GM18907 (cell line): Measurements from ENCODE around the gene LURAP1L.

Experiments
- ATAC-seq: cut with Tn5 transposase; IDR thresholded peaks from one replicate; pipeline ENCODE4 v1.9.1; 2021; ENCODE audit warnings: mild to moderate bottlenecking, moderate library complexity; ENCODE audit not compliant: unreplicated experiment

Gene LURAP1L

GRCh38 chr9:12776513-12777055 lies 1.8 kb downstream of the LURAP1L start:
- no peak for ATAC-seq

DNA sequence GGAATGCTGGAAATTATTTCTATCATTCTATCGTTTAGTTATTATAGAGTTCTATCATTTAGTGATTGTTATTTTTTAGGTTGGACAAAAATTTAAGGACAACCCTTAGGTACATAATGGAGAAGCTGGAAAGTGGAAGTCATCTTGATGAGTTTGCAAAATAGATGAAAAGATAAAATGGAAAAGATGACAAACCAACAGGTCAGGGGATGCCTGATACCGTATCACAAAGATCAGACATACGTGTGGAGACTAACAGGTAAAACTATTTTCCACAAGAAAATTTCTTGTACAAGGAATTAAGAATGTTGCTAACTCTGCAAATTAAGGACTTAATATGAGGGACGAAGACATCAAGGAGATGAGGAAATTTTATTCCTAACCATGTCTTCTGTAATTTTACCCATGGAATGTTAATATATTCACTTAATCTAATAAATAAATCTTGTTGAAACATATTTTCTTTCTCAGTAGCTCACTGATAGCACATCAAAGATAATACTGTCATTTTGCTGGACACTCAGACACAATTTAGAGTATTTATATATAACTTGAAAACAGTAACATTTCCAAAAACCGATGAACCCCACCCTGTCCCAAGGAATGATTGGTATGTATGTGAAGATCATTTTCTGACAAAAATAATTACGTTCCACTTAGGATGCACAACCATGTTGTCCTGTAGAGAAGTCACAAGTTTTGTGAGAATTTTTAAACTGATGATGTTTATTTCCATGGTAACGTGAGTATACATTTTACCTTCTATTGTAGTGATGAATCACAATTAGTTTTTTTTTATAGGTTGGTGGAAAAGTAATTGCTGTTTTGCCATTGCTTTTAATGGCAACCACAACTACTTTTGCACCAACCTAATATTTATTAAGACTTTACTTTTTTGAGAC lies 2.6 kb downstream of the LURAP1L start:
- no peak for ATAC-seq

- no peak for ATAC-seq
Observed at GRCh38 chr9:12778389-12778788, 3.6 kb downstream of the LURAP1L start.

DNA sequence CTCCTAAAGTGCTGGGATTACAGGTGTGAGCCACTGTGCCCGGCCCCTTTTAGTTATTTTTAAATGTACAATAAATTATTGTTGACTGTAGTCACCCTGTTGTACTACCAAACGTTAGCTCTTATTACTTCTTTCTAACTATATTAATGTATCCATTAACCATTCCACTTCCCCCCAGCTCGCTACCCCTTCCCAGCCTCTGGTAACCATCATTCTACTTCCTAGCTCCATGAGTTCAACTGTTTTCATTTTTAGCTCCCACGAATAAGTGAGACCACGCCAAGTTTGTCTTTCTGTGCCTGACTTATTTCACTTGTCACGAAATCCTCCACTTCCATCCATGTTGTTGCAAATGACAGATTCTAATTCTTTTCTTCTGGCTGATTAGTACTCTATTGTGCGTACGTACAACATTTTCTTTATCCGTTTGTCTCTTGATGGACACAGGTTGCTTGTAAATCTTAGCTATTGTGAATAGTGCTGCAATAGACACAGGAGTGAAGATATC lies 6.5 kb downstream of the LURAP1L start:
- no peak for ATAC-seq

GRCh38 chr9:12783767-12784460 lies 9.1 kb downstream of the LURAP1L start:
- no peak for ATAC-seq

- ATAC-seq, result peak; percentile 93
Observed at GRCh38 chr9:12784461-12785259, 9.8 kb downstream of the LURAP1L start.

DNA sequence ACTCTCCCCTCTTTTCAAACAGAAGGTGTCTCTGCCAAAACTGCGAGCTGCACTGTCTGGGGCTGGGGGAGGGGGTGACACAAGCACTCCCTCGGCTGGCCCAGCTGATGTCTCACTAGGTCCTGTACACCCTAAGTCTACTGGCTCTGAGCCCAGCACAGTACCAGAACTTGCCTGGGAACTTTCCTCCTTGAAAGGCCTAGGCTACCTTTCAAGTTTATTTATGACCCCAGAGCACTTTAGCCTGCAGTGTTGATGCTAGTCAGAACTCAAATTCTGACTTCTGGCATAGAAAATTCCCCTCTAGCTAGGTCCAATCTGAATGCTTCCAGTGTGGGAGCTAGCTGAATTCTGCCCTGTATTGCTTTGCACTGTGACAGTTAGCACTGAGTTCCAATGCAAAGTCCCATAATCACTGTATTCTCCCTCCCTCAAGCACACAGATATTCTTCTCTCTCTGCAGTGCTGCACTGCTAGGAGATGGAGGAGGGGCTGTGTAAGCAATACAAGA lies 10.5 kb downstream of the LURAP1L start:
- ATAC-seq, result no peak

GRCh38 chr9:12785941-12786340 lies 11.1 kb downstream of the LURAP1L start:
- ATAC-seq, result no peak

DNA sequence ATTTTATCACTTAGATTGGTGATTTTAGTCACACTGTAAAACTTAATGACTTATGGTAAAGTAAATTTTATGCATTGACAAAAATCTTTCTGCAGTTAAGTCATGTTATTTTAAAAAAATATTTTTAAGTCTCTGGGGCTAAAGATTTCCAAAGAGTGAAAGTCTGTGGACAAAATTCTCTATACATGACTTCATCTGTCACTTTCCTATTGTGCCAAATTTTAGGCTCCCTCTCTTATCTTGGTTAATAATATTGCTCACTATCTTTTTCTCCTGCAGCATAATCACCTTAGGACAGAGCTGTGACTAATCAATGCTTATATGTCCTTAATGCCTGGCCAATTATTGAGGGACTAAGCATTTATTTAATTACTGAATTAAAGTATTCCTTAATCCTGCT lies 15.2 kb downstream of the LURAP1L start:
- no peak for ATAC-seq

DNA sequence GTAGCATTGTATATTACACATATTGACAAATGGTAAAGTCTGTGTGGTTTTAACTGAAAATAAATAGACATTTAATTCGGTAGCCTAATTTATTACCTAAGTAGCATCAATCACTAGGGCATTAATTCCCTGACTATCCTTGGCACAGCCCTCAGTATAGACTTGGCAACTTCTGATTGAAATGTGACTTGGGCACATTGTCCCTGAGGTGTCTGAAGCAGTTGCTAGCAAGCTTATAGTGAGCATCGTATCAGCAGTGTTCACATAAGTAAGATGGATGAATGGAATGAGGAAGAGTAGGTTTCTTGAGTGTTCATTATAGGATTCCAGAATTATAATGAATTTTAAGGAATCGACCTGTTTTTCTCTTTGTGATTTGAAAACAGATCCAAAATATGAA lies 16.1 kb downstream of the LURAP1L start:
- no peak for ATAC-seq

- no peak for ATAC-seq
Observed at GRCh38 chr9:12794101-12794799, 19.4 kb downstream of the LURAP1L start.

DNA sequence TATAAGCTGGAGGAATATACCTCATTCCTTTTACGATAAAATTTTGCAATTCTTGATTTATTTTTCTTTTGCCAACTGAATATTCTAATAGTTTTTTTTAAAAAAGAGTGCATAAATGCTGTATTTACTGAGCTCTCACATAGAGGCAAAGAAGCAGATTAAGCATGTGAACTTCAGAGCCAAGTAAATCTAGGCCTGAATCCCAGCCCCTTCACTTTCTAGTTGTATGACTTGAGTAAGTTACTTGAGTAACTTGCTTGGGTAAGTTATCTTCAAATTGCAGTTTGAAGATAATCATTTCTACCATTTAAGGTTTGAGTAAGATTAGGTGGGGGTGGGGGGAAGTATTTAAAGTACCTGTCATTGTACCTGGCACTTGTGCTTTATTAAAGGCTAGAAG lies 21.8 kb downstream of the LURAP1L start:
- no peak for ATAC-seq

- no peak for ATAC-seq
Observed at GRCh38 chr9:12797037-12797436, 22.2 kb downstream of the LURAP1L start.

GRCh38 chr9:12798066-12798770 lies 23.4 kb downstream of the LURAP1L start:
- no peak for ATAC-seq

- no peak for ATAC-seq
Observed at GRCh38 chr9:12801187-12801586, 26.4 kb downstream of the LURAP1L start.

DNA sequence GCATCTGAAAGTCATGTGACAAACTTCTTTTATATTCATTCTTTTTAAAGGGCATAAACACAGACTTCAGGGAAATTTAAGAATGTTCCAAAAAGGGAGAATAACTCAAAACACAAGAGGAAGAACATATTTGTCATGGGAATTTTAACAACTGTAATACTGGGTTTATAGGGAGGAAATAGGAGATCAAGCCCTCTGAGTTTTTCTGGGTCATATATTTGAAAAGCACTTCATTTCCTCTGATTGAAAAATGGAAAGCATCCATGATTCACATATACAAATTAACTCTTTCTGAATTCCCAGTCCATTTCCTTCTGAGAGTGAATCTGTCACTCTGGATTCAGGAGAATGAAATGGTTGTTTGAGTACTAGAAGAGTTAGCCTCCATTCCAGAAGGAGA lies 26.8 kb downstream of the LURAP1L start:
- no peak for ATAC-seq

DNA sequence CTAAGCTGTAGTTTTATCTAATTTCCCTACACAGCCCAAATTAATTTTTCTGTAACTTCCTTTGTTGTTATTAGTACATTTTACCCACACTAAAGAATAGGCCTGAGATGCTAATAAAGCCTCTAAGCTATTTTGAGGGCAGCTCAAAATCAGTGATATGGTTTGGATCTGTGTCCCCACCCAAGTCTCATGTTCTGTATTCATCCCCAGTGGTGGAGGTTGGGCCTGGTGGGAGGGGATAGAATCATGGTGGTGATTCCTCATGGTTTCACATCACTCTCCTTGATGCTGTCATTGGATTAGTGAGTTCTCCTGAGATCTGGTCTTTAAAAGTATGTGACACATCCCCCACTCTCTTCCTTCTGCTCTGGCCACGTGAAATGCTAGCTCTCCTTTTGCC lies 27.3 kb downstream of the LURAP1L start:
- ATAC-seq, result no peak

DNA sequence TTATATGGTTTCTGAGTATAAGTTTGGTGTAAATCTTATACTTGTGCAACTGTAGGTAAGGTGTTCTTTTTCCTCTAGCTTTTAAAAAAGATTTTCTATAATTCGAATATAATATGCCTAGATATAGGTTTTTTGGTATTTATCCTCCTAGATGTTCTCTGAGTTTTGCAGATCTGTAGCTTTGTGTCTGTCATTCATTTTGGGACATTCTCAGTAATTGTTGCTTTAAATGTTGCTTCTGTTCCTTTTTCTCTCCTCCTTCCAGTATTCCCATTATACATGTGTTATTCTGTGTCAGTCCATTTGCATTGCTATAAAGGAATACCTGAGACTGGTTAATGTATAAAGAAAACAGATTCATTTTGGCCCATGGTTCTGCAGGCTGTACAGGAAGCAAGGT lies 33.7 kb downstream of the LURAP1L start:
- ATAC-seq, result no peak

GRCh38 chr9:12809720-12810119 lies 34.9 kb downstream of the LURAP1L start:
- no peak for ATAC-seq

- no peak for ATAC-seq
Observed at GRCh38 chr9:12811935-12812334, 37.1 kb downstream of the LURAP1L start.
